NK-92 treated with Interleukin-12 subunit alpha and Interleukin-12 subunit beta, amount 100 ng/mL, for 24 hours (cell line): ENCODE measurements around the gene USP31.

Experiments
- DNase-seq: peaks from one replicate; lab custom pipeline; 2025; lab: John Stamatoyannopoulos, UW

USP31 gene

GRCh38 chr16:23149267-23149992 lies at the start of gene USP31:
Gene USP31, minus strand, starts transcription at chr16:23149452. Its CDS starts 182 bp downstream, at chr16:23149270.
- peak; percentile 86 for DNase-seq

- DNase-seq: no peak
Observed at GRCh38 chr16:23196539-23196938, 47.3 kb upstream of the USP31 start.

- no peak for DNase-seq
Observed at GRCh38 chr16:23195366-23195978, 46.2 kb upstream of the USP31 start.

- no peak for DNase-seq
Observed at GRCh38 chr16:23194497-23195221, 45.4 kb upstream of the USP31 start.

GRCh38 chr16:23188911-23189310 lies 39.7 kb upstream of the USP31 start:
- DNase-seq: peak; percentile 29

GRCh38 chr16:23187341-23187740 lies 38.1 kb upstream of the USP31 start:
- peak; percentile 52 for DNase-seq

GRCh38 chr16:23186171-23186570 lies 36.9 kb upstream of the USP31 start:
- DNase-seq: no peak

- no peak for DNase-seq
Observed at GRCh38 chr16:23185656-23186055, 36.4 kb upstream of the USP31 start.

GRCh38 chr16:23183543-23183862 lies 34.3 kb upstream of the USP31 start:
- no peak for DNase-seq

GRCh38 chr16:23182679-23183542 lies 33.7 kb upstream of the USP31 start, which contains the start of gene SCNN1G:
Gene SCNN1G, plus strand, starts transcription at chr16:23182745. Its CDS starts 3,527 bp downstream, at chr16:23186272.
- DNase-seq: no peak

GRCh38 chr16:23182206-23182678 lies 33.0 kb upstream of the USP31 start:
- no peak for DNase-seq

GRCh38 chr16:23181506-23181905 lies 32.3 kb upstream of the USP31 start:
- DNase-seq: no peak

- no peak for DNase-seq
Observed at GRCh38 chr16:23175651-23176050, 26.4 kb upstream of the USP31 start.

GRCh38 chr16:23174622-23175021 lies 25.4 kb upstream of the USP31 start:
- DNase-seq: no peak

GRCh38 chr16:23172994-23173393 lies 23.7 kb upstream of the USP31 start:
- no peak for DNase-seq

- DNase-seq: no peak
Observed at GRCh38 chr16:23172583-23172982, 23.3 kb upstream of the USP31 start.

GRCh38 chr16:23164736-23165135 lies 15.5 kb upstream of the USP31 start:
- DNase-seq: no peak

GRCh38 chr16:23163921-23164320 lies 14.7 kb upstream of the USP31 start:
- no peak for DNase-seq

- DNase-seq: no peak
Observed at GRCh38 chr16:23160574-23160973, 11.3 kb upstream of the USP31 start.

- no peak for DNase-seq
Observed at GRCh38 chr16:23160082-23160481, 10.8 kb upstream of the USP31 start.

GRCh38 chr16:23158114-23158513 lies 8.9 kb upstream of the USP31 start:
- DNase-seq: no peak

GRCh38 chr16:23156946-23157460 lies 7.8 kb upstream of the USP31 start:
- no peak for DNase-seq
